GM19372 (cell line): ENCODE data around the gene PDZD4.

Experiments
- ATAC-seq: cut with Tn5 transposase; IDR thresholded peaks from one replicate; pipeline ENCODE4 v1.9.1; 2021; ENCODE audit warnings: mild to moderate bottlenecking, low read depth, moderate library complexity; ENCODE audit not compliant: unreplicated experiment

PDZD4 gene, protein sequence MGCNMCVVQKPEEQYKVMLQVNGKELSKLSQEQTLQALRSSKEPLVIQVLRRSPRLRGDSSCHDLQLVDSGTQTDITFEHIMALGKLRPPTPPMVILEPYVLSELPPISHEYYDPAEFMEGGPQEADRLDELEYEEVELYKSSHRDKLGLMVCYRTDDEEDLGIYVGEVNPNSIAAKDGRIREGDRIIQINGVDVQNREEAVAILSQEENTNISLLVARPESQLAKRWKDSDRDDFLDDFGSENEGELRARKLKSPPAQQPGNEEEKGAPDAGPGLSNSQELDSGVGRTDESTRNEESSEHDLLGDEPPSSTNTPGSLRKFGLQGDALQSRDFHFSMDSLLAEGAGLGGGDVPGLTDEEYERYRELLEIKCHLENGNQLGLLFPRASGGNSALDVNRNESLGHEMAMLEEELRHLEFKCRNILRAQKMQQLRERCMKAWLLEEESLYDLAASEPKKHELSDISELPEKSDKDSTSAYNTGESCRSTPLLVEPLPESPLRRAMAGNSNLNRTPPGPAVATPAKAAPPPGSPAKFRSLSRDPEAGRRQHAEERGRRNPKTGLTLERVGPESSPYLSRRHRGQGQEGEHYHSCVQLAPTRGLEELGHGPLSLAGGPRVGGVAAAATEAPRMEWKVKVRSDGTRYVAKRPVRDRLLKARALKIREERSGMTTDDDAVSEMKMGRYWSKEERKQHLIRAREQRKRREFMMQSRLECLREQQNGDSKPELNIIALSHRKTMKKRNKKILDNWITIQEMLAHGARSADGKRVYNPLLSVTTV

DNA sequence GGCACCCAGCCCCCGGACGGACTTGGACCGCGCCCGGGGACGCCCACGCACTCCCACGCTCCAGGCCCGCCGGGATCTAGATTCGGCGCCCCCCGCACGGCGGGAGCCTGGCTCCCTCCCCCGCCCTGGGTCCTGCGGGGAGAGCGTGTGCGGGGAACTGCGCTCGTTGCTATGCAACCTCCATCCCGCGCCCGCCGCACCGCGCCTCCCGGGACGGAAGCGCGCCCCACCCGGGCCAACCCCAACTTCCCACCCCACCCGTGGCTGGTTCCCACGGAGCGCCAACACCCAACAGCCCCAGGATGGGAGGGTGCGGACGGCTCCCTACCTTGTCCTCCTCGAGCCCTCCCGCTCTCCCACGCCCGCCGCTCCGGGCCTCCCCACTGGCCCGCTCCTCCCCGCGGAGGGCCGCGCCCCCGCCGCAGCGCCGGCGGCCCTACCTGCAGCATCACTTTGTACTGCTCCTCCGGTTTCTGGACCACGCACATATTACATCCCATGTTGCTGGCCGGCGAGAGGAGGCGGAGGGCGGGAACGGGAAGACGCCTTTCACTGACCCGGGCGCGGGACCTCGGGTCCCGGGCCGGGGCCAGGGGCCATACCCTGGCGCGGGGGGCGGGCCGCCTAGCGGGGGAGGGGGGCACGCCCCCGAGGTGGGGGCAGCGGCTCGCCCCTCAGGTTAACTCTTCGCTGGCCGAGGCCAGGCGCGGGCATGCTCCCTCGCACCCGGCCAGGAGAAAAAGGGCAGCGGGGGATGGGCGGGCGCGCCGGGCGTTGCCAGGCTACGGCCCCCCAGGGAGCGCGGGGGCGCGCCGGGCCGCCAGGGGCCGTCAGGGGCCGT lies at the start of gene PDZD4:
Gene PDZD4 (minus strand): TSS at position 746 of the 841 bp plus-strand sequence. CDS start 246 bp downstream, at position 500.
- ATAC-seq, result no peak

DNA sequence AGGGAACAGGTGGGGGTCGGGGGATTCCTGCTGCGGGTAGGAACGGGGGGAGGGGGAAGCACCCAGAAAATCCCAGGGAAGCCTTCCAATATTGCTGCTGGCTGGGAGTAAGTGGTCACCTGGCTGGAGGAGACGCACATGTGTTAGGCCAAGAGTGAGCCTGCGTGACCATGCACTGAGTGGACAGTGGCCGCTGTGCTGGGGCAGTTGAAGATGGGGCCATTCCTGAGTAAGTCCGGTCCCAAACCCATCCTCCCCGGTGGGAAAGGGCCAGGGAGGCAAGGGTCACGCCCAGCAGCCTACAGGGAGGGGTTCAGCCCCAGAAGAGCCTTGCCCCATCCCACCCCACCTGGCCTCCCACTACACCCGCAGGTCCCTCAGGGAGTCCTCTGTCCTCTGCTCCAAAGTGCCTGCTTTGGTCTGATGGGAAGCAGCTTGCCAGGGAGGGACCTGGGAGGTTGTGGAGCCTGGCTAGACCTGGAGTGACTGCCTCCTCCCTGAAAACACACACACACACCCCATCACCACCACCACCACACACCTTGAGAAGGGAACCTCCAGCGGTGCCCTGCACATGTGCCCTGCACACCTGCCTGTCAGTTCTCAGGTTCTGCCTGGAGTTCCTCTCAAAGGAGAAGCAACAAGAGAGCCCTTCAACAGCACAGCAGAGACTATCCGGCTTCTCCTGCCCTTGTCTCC lies 49.5 kb upstream of the PDZD4 start:
- ATAC-seq, result no peak

DNA sequence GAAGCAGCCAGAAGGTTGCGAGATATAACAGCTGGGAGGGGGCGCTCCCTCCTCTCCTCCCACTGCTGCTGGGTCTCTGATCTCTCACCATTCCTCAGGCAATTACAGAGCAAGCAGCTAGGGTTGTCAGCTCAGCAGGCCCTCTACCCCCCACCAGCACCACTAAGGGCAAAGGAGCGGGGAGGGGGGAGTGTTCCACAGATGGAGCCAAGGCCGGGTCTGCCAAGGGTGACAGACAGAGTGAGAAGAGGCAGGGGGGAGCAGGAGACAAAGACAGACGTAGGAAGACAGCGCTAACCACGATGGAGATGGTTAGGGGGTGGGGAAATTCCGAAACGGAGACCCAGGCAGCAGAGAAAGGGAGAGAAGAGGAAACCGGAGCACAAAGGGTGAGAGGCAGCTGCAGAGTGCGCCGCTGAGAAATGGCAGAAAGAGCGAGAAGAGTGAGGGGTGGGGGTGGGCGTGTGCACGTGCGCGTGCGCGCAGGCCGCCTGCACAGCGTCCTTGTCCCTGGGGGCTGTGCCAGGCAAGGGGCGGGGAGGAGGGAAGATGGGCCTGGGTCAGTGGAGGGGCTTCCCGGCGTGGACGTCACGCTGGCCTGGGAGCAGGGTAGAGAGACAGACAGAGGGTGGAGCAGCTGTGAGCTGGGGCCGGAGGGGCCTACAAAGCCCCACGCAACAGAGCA lies 48.8 kb upstream of the PDZD4 start:
- no peak for ATAC-seq

DNA sequence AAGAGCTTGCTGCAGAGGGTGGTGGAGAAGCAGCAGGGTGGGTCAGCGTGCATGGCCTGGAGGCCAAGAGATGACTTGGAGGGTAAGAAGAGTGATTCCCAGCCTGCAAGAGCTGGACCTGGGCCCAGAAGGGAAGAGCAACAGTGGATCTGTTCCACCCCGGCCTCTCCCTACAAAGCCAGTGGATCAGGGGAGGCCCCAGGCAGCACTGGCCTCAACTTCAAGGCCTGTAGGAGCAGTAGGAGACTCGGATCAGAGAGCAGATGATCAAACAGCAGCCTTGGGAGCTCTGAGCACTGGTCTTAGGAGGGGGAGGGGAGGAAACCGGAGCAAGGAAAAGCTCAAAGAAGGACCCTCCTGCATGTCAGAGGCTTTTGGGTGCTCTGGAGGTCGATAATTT lies 48.0 kb upstream of the PDZD4 start:
- no peak for ATAC-seq

DNA sequence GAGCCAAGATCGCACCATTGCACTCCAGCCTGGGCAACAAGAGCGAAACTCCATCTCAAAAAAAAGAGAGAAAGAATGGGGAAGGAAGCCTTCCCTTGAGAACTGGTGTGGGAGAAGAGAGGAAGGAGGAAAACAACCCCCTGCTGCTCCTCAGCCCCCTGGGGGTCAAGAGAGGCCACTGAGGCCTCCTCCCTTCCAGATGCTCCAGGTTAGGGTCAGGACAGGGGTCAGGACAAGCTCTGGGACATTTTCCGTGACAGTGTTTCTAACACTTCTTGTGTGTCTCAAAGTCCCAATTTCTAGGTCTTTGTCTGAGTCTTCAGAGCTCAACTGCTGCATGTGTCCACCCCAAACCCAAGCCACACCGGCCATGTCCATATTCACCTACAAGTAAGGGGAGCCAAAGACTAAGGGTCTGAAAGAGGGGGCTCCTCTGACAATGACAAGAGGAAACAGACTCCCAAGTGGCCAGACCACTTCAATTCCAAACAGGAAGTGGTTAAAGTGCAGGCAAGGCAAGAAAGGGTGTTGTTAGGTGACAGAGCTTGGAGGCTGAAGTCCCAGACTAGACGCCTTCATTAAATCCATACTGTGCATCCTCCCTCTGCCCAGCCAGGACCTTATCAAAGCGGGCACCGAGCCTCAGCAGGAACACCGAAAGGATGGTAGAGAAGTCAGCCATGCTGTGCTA lies 47.4 kb upstream of the PDZD4 start:
- ATAC-seq, result no peak

DNA sequence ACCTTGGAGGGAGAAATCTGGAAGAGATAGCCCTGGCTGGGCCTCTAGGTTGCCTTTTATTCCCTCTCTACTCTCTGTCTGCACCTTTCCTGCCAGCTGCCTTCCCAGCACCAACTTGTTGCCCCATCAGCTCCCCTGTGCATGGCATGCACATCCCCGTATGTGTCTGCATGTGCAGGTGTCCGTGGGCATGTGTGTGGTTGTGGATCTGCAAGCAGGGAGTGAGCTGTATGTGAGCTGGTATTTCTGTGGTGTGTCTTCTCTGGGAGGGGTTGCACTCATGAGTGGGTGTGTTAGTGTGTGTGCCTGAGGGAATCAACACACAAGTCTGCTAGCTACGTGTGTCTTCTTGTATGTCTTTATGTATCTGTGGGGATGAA lies 45.8 kb upstream of the PDZD4 start:
- ATAC-seq, result no peak

DNA sequence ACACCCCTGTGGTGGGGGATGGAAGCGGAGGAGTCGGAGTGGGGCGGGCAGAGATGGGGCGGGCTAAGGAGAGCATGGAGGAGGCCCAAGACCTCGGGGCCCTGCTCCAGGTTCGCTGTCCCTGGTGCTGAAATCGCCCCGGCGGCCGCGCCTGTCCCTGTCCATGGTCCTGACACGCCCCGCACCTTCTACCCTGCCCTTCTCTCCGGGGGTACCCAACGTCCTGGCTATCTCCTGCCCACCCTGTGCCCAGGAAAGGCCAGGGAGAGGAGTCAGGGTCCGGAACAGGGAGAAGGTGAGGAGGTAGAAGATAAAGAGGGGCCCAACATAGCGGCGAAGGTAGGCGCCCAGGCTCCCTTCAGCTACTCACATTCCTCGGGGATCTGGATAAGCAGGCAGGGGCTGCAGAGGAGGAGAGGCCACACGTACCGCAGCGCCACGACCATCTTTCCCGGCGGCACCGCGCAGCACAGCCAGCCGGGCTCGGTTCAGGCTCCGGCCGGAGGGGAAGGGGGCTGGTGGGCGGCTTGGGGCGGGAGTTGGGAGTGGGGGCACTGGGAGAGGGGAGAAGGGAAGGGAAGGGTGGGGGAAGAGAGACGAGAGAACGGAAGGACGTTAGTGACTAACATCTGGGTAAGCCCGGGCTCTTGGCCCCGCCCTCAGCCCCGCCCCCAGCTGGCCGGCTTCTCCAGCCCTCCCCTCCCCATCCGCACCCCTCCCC lies 45.2 kb upstream of the PDZD4 start:
- no peak for ATAC-seq

DNA sequence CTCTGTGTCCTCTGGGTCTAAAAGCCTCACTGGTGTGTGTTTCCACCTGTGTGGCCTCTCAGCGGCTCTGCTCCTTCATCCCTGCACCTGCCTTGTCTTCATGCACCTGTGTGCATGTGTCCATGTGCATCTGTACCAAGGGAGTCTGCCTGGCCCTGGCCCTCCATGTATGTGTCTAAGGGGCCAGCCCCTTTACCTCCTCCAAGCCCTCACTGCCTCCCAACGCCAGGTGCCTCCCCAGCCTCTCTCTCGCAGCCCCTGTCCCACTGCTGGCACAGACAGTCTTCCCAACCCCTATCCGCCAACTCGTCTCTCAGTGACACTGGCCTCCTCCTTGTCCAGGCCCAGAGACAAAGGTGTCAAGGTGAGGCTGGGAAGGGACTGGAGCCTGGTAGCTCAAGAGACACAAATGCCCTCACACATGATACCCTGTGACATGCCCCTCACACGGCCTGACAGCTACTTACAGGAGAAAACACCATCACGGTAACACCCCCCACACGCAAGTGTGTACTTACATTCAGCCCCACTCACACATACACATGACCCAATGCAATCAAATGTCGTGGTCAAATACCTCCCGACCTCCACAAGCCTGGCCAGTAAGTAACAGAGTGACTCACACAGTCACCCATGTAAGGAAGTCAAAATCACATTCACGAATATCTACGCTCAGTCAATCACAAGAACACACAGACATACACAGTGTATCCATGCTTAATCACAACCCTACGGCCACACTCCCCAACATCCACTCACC lies 44.2 kb upstream of the PDZD4 start:
- no peak for ATAC-seq

DNA sequence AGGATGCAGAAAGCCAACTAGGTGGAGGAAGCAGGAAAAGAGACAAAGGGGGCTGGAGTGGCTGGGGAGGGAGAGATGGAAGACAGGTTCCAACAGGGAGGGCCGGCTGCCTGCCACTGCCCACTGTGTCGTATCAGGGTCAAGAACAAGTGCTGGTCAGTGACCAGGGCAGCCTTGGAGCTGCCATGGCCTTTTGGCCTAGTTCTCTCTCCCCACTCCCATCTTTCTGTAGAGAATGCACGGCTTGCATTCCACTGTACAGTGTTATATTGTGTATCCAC lies 43.7 kb upstream of the PDZD4 start:
- ATAC-seq, result no peak

DNA sequence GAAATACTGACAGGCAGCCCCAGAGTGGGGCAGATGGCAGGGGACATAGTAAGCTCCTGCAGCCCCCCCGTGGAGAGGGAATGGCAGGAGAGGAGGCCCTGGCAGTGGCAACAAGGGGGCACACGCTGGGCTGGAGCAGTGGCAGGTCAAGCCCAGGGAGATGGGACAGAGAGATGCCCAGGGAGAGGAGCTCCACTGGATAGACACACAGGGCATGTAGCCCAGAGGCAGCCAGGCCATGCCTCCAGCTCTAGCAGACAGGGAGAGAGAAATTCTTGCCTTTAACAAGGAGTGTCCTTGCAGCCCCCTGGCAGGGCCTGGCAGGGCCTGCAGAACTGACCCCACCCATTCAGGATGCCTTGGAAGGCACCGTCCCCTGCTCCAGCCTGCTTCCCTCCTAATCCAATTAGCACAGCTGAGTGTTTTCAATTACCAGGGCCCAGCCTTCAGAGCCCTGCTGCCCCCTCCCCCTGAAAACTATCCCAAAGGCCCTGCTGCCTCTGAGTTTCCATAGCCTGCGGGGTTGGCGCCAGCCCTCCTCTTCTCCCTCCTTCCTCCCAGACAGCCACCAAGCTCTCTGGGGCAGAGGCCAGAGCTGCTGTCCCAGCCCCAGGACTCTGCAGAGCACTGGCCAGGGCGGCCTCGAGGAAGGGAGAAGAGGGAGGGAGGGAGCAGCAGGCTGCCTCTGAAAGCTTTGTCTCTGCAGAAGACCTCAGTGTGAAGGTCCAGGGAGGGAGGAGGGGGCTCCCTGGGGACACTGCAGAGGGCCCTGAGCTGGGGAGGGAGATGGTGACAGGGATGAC lies 43.1 kb upstream of the PDZD4 start:
- ATAC-seq, result no peak

DNA sequence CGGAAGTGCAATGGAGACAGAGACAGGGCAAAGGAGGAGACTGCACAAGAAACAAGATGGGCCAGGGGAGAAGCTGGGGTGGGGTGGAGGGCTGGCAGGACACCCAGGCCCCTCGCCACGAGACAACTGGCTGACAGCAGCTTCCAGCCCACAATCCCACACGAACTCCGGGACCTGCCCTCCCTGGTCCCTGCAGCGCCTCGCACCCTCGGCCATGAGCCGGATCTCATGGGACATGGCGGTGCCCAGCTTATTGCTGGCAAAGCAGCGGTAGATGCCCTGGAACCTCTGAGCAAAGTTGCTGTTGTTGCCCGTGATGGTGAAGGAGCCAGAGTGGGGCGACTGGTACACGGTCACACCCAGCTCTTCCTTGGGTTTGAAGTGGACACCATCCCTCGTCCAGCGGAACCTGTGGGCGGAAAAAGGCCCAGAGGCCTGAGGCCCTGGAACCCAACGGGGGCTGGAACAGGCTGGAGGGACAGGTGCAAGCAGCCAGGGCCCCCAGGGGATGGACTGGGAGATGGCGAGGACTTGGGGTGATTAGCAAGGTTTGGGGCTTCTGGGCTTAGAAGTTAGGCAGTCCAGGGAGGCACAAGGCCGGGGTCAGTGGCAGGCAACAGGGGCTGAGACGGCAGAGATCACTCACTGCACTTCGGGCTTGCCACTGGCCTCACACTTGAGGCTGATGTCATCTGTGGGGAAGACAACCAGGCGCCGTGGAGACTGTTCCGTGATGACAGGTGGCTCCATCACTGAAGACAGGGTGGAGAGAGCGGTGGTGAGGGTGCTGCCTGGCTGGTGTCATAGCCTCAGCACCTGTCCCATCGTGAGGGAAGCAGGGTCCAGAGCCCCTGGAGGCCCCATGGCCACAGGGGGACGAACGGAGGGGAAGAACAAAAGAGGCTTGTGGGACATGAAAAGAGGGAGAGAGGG lies 41.9 kb upstream of the PDZD4 start:
- no peak for ATAC-seq

DNA sequence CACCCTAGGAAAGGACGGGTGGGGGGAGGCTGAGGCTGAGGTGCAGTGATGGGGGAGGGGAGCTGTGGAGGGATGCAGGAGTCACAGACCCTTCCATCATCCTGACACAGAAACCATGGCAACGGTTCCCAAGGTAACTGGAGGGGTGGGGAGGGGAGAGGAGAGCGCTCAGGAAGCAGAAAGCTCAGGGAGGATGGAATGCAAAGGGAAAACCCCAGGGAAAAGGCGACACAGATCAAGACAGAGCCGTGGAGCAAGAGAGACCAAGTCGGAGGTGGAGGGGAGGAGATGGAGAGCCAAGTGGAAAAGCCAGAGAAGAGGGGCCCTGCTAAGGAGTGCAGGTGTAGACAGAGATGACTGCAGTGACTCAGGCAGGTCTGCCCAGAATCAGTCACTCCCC lies 41.1 kb upstream of the PDZD4 start:
- no peak for ATAC-seq

DNA sequence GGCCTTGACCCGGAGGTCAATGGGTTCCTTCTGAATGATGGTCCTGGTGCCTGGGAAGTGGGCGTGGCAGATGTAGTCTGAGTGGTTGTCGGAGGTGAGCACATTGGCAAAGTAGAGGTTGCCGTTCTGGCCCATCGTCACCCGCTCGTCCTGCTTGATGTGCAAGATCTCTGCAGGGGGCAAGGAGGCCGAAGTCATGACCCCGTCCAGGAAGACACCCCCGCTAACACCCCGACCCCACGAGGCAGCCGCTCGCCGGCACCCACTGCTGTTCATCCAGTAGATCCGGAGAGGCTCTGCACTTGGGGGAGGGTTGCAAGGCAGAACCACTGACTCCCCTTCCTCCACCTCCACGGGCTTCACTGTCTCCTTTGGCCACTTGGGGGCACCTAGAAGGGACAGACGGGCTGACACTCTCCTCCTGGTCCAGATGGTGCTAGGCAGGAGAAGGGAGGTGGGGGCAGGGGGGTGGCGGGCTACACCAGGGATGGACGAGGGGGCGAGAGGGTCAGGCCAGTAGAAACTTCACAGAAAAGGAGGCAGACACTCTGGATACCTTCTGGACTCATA lies 40.5 kb upstream of the PDZD4 start:
- ATAC-seq, result no peak

DNA sequence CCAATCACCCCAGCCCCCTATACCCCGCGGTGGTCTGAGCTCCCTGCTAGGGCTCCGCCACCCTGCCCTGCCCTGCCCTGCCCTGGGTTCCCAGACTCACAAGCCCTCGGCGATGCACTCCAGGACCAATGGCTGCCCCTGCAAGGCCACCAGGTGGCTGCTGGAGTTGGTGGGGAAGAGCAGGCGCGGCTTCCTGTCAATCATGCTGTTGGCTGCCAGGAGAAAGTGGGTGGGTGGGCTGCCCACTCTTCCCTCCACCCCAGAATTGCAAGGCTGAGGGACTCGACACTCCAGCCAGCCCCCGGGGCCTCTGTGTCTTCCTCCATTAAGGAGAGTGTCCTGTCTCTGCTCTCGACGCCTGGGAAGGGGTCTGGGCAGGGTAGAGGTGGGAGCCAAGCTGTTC lies 39.9 kb upstream of the PDZD4 start:
- ATAC-seq, result no peak

DNA sequence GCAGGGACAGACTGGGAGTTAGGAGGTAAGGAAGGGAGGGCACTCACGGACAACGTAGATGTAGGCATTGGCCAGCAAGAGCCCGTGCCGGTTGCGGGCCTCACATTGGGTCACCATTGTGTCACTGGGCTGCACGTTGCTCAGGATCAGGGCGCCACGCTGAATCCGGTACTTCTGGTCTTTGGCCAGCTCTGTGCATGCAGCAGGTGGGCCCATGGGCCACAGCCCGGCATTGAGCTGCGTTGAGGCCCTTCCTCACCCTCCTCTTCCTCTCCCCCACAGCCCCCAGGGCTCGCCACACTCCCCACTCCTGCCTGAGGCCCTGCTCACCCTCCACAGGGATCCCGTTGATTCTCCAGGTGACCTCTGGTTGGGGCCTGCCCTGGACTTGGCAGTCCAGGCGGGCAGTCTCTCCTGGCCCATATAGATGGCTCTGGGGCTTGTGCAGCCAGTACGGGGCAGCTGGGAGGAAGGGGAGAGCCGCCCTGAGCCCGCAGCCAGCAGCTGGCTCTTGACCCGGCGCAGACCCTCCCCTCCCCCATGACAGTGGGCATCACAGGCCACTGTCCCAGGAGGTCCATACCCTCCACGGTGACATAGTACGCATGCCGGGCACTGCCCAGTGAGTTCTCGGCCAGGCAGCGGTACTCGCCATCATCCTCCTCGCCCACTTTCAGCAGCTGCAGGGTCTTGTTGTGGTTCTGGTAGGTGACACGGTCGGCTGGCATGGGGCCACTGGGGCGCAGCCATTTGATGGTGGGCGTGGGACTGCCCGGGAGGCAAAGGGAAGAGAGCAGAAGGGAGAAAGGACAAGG lies 39.3 kb upstream of the PDZD4 start:
- no peak for ATAC-seq
